Stimulated activated CD4-positive, alpha-beta T cell treated with anti-CD3 and anti-CD28 coated beads, Interleukin-1b, Interleukin-23, amount 100 ng/mL, for 24 hours (primary cell): ENCODE measurements around the gene CLEC4E.
"Not testable (repeated sequence)": the region's sequence is repeated elsewhere in the genome, so short reads cannot be mapped to it uniquely, and the experiment has no call there.

Source experiments
- DNase-seq, 4 experiments: peaks; one replicate each; pipeline ENCODE4 v3.0.0-alpha.2; 2020; ENCODE audit warnings: low read depth in 4 of 4, low spot score in 1 of 4

The CLEC4E gene

GRCh38 chr12:8541562-8541961 lies 857 bp upstream of the CLEC4E start:
- no peak for DNase-seq

GRCh38 chr12:8537820-8538219 lies 2.9 kb downstream of the CLEC4E start:
- not testable (repeated sequence) for DNase-seq

- no peak for DNase-seq
These were observed 8.7 kb downstream of the CLEC4E start for GRCh38 chr12:8532045-8532444.

GRCh38 chr12:8527250-8528130 lies 13.2 kb downstream of the CLEC4E start:
- DNase-seq: no peak

- no peak for DNase-seq
These were observed 21.5 kb downstream of the CLEC4E start for GRCh38 chr12:8519171-8519570.

GRCh38 chr12:8517971-8518370 lies 22.7 kb downstream of the CLEC4E start:
- no peak for DNase-seq

- no peak for DNase-seq
These were observed 27.4 kb downstream of the CLEC4E start, which contains the start of gene CLEC4D for GRCh38 chr12:8513256-8513655. Gene CLEC4D, plus strand, starts transcription at chr12:8513503. Its CDS starts 230 bp downstream, at chr12:8513733.

GRCh38 chr12:8508910-8509841 lies 31.5 kb downstream of the CLEC4E start:
- DNase-seq: no peak

GRCh38 chr12:8508223-8508622 lies 32.5 kb downstream of the CLEC4E start:
- DNase-seq: no peak

GRCh38 chr12:8507596-8507995 lies 33.1 kb downstream of the CLEC4E start:
- no peak for DNase-seq

- no peak for DNase-seq
These were observed 36.4 kb downstream of the CLEC4E start for GRCh38 chr12:8504351-8504750.

- DNase-seq: no peak
These were observed 39.0 kb downstream of the CLEC4E start for GRCh38 chr12:8501720-8502119.

- no peak for DNase-seq
These were observed 41.1 kb downstream of the CLEC4E start for GRCh38 chr12:8499616-8500015.

- not testable (repeated sequence) for DNase-seq
These were observed 44.6 kb downstream of the CLEC4E start for GRCh38 chr12:8496074-8496473.

- not testable (repeated sequence) for DNase-seq
These were observed 45.0 kb downstream of the CLEC4E start for GRCh38 chr12:8495671-8496070.

- peak in 1 of 4 experiments; percentile 28 for DNase-seq
These were observed 47.6 kb downstream of the CLEC4E start for GRCh38 chr12:8493084-8493483.

GRCh38 chr12:8491646-8492530 lies 48.8 kb downstream of the CLEC4E start:
- DNase-seq: no peak
